Measurements from ENCODE around the gene GRIK3.

The GRIK3 gene

DNA sequence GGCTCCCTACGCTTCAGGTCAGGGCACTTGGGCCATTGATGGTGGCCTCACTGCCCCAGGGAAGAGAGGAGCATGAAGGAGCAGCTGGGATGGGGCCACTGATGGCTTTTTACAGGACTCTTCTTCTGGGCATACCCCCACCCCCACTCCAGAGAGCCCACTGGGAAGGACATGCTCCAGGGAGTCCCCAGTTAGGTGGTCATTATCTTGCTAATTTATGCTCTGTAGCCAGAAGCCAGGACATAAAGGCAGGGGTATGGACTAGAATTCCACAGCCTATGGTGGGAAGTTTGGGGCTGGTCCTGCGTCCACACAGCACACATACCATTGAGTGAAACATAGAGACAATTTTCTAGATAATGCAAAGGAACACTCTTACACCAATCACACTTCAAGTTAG is 8.8 kb upstream of the GRIK3 start:
- no peak for DNase-seq

DNA sequence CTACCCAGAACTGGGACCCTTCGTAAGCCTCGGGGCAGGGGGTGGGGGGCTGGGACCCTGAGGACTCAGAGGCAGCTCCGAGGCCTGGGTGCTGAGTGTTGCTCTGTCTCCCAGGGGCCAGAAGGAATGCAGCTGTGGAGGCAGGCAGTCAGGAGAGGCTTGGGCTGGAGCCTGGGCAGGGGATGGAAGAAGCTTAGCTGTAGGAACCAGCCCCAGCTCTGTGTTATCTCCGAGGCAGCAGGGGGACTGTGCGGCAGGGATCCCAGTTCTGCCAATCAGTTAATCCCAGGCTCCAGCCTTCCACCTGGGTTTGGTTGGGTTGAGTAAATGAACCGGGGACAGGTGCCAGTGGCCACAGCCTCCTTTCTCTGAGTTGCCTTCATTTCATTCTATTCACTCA is 8.2 kb upstream of the GRIK3 start:
- no peak for DNase-seq

DNA sequence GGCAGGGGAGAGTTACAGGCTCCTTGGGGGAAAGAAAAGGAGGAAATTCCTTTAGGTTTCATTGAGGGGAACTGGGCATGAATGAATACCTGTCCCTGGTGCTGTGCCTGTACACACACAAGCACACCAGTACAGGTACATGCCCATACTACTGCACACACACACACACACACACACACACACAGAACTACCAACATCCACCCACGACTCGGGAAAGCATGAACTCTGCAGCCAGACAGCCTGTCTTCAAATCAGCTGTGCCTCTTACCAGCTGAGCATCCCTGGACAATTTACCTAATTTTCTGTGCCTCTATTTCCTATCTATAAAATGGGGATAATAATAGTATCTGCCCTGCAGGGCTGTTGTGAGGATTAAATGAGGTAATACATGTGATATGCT is 7.2 kb upstream of the GRIK3 start:
- no peak for DNase-seq

DNA sequence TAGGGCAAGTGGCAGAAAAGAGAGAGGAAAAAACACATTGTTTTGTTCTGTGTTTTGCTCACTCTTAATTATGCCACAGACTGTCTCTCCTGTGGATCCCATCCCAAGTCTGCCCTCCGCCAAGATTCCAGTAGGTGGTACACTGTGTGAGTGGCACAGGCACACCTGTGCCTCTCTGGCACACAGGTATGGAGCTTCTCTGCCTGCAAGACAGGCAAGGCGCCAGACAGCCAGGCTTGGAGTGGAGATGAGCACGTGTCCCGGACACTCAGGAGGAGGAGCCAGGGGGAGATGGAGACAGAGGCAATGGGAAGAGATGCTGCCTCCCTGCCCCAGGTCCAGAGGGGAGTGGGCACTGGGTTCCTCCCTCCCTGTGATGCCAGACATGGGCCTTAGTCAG is 6.5 kb upstream of the GRIK3 start:
- peak in 2 of 14 donors; percentile 10 to 32 for DNase-seq

DNA sequence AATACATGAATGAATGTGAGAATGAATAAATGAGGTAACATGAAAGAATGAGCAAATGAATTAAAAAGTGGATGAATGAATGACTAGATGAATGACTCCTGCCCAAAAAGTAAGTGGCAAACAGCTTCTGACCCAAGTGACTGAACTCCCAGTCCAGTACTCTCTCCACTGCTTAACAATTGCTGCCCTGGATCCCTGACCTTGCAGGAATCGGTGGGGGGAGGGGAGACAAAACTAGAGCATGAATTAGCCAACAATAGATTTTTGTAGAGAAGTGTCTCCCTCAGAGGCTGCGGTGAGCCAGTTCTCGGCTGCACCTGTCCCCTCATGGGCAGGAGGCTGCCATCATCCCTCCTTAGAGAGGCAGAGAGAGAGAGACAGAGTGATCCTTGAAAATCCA is 5.9 kb upstream of the GRIK3 start:
- no peak for DNase-seq

DNA sequence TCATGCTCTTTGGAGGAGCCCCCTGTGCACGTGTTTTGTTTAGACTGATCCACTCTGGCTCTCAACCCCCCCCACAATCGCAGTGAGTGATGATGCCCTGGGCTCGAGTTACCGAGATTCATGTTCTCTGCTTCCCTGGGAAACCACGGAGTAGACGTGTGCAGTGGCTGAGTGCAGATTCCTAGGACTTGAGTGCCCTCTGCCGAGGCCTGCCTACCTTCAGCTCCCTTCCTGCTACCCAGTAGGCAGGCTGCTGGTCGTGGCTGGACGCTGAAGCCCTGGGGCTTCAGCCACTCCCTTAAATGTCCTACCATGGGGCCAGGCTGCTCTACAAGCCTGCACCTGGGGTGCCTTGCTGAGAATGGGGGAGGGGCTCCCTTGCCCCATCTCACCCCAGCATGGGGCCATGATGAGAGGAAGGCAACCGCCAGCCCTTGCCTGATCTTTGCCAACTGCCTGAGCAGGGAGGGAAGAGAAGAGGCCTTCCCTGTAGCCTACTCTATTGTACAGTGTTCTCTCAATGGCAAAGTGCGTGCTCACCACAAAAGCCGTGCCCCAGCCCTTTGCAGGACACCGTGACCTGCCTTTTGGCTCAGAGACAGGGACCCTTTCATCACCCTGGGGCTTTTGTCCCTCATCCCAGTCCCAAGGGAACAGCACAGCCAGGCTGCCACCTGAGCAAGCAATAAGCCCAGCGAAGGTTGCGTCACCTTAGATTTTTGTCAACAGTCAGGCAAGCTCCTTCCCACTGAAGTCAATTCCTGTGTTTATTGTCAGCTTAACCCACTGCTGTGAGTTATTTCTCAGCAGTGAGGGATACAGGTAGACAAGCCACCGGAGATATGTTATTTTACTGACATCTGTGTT is 4.1 kb upstream of the GRIK3 start:
- DNase-seq: peak in 12 of 14 donors; percentile 17 to 87 (median 61)

DNA sequence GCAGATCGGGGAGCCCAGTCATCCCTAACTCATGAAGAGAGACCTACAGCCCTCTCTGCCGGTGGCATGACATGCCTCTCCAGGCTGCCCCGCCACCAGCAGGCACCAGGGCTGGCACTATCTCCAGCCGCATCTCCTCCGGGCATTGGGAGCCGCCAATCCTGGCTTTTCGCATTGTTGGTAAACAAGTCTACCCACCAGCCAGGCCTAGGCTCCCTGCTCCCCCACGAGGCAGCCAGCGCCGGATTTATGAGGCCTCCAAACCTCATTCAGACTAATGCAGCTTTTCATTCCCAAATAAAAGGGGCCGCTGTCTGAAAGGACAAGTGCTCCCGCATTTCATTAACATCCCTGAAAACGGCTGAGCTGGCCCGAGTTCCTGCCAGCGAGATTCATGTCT is 3.4 kb upstream of the GRIK3 start:
- peak in 10 of 14 donors; percentile 19 to 87 (median 62) for DNase-seq

DNA sequence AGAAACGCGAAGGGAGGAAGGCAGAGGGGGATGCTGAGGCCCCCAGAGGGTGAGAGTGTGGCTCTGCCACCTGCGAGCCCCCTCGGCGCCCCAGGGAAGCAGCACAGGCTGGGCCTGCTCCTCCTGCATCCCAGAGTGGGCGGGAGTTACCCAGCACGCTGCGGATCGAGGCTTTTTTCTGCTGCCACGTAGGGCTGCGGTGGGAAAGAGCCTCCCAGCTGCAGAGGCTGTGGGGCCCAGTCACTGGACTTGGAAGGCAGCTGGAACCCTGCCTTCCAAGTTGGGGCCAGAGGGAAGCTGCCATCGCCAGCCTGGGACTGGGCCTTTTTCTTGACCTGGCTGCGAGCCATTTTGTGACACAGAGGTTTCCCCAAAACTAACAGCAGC is 2.3 kb upstream of the GRIK3 start:
- DNase-seq: peak in 6 of 14 donors; percentile 8 to 43 (median 12)

DNA sequence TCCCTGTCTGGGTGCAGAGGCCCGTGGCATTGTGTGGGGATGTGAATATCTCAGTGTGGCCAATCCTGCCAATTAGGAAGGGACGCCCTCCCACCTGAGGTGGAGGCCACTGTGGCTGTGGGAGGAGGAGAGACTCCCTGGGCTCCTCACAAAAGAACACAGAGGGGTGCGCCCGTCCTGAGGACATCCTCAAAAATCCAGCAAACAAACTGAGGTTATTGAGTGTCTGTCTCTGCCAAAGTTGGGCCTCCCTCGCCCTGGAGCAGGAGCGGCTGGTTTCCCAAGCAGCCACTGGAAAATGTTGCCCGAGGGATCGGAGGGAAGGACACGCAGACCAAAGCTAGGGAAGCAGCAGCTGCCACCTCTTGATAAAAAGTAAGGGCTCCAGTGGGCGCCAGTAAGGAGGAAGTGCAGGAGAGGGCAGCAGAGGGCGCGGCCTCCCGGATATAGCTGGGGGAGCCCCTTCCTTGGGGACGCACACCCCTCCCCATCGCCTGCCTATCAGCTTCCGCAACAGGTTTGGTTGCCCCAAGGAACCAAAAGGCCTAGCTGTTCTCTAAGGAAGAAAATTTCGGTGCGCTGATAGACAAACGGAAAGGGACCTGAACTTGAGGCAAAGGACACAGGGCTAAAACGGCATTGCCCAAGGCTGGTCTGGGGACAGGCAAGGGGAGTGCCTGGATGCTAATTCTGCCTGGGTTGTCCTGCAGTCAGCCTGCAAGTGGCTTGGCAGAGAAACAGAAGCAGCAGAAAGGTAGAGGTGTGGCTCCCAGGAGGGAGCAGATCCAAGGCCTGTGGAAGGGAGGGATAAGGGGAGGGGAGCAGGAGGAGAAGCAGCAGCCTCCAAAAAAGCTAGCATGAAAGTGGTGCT is 1.7 kb upstream of the GRIK3 start:
- DNase-seq: no peak

DNA sequence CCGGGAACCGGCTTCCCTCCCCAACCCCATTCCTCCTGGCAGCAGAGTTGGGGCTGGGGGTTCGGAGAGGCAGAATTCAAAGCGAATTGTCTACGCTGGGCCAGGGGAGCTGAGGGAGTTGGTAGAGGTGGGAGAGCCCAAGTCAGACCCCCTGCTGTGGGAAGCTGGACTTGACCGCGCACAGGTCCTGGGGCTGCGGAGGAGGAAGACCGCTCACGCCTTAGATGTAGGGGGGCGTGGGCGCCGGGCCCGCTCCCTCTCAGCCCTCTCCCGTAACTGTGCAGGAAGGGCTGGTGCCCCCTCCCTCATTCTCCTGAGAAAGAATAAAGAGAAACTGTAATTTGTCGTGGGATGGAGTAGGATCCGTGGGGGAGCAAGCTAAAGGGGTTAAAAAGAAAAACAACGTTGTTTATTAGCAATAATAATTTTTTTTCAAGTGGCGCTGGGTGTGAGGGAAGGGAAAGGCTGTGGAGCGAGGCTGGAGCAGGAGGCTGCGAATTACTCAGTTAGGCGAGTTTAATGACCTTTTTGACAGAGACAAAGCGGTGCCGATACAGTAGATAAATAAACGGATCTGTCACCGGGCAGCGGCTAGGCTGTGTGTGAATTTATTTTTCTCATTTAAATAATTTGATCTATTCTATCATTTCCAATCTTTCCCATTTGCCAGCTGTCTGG is 838 bp upstream of the GRIK3 start:
- no peak for DNase-seq

DNA sequence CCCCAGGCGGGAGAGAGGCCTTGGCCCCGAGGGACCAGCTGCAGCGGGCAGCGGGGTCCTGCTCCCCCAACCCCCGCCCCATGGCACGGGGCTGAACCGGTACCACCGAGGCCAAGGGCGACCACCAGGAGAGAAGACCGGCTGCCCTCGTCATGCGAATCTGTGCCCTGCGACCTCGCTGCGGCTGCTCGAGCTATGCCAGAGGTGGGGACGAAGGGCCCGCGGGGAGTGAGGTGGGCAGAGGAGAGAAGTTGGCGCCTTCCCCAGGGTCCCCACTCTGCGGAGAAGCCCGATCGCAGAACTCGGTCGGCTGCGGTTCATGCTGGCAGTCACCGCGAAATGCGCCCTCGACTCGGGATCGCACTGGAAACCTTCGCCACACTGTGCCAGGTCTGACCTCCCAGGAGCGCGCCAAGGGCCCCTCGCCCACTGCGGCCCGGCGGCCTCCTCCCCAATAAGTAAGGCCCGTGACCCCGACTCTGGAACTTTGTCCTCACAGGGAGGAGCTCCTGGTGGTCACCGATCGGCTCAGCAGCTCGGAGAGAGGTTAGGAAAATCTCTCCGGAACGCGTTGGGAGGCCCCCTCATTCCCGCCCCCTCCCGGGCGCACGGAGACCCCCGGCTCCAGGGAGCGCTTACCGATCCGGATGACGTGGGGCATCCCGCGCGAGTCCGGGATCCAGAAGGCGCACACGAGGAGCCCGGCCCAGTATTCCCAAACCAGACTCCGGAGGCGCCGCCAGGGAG is 787 bp downstream of the GRIK3 start:
- DNase-seq: no peak

DNA sequence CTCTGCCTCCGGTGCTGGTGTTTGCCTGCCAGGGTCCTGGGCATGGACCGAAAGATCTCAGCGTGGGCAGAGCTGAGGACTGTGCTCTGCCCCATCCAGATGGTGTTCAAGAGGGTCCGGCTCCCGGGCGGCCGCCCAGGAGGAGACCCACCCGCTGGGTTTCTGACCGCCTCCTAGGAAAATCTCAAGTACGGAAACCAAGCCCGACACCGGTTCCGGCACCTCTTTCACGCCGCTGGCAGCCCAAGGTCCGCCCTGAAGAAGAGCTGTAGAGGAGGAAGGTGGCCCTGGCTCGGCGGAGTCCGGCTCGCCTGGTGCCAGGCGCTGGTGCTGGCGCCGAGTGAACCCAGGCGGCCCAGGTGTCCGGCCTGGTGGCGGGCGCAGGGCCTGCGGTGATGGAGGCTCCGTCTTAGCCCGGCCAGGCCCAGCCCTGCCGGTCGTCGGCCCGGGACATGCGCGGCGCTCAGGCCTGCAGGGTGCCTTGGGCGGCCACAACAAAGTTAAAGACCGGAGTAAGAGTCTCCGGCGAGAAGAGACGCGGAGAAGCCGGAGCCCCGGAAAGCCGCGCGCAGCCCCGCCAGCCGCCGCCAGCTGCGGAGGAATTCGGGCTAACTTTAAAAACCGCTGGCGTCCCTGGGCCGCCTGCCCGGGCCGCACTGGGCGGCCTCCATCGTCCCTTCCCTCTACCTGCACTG is 1.5 kb downstream of the GRIK3 start:
- DNase-seq: no peak

DNA sequence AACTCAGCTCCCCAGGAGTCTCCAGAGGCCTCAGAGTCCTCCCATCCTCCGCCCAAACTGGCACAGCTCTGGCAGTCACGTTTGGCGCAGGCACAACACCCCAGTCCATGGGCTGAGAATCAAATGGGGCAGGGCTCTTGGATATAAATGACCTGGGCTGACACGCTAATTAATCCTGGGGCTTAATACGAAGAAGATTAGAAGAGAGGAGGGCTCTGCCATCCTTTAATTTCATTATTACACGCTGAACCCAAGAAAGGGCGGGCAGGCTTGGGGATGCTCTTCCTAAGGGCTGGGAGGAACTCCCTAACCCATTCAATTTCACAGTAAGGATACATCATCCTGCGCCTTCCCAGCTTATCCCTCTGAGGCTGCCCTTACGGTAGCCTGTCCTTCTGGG is 2.4 kb downstream of the GRIK3 start:
- DNase-seq: no peak

DNA sequence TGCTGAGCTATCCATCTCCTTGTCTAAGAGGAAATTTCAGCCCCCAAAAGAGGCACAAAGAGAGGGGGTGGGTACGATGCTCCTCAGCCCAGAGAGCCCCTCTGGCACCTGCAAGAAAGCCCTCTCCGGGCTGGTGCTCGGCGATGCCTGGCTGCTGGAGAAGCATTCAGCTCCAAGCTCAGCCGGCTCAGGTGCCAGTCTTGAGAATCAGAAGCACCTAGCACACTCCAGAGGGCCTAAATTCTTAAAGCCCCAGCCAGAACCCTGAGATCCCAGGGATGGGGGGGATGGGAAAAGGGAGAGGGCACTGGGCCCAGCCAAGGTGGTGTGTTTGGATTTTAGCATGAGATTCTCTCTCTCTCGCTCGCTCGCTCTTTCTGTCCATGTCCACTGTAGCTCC is 2.9 kb downstream of the GRIK3 start:
- no peak for DNase-seq

DNA sequence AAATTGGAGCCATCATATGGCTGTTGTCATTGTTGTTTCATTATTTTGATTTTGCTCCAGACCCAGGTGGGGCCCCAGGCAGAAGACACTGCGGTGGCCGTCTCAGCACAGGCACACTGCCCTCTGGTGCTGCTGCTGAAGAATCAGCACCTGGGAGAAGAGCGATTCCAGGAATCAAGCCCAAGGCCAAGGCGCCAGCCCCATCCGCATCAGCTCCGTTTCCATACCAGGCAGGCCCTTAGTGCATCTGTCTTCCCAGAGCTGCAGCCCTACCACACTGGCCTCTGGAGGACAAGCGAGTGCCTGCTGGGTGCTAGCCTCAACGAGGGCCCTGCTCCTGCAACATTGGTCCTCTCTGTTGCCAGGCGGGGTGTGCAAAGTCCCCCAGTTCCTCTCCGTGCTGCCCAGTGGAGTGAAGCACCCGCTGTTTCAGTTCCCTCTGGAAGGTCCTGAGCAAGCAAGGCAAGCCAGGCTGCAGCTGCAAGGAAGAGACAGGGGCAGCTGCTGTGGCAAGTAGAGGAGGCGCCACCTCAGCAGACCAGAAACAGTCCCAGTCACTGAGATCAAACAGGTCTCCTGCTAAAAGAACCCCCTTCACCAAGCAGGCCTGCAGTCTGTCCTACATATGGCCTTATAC is 5.2 kb downstream of the GRIK3 start:
- DNase-seq: no peak

DNA sequence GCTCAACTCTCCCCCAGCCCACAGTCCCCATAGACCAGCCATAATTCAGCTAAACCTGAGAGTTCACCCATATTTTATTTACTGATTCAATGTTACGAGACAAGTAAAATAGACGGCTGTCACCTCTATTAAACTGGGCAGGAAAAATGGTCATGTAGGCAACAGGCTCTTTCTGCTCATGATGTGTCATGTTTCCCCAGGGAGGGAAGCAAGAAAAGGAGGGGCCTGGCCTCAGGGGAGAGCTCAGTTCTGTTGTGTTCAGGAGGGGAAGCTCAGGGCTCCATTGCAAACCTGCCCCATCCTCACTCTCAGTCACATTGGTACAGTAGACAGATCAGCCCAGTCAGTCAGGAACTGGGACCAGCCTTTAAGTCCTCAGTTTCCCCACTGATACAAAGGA is 12.8 kb downstream of the GRIK3 start:
- no peak for DNase-seq

DNA sequence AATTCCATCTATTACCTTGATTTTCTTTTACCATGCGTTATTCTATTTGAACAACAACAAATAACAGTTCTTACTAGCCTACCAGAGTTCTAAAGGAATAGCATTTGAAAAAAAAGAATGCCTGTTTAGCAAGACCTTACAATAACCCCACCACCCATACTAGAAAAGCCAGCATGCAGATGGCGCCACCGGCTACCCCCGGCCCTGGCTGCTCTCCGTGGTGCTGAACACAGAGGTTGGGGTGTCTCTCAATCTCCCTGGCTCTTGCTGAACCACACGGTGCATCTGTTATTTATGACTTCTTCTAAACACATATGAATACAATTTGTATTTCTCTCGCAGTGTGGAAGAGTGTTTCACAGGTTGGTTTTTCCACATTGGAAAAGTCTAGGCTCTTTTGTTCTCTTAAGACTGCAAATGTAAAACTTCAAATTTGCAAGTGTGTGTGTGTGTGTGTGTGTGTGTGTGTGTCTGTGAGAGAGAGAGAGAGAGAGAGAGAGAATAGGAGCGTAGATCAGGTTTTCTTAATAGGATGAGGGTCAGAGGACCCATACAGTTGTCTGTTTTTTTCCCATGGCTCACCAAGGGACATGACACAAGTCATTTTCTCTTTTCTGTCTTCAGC is 13.6 kb downstream of the GRIK3 start:
- DNase-seq: peak in 1 of 14 donors; percentile 2

DNA sequence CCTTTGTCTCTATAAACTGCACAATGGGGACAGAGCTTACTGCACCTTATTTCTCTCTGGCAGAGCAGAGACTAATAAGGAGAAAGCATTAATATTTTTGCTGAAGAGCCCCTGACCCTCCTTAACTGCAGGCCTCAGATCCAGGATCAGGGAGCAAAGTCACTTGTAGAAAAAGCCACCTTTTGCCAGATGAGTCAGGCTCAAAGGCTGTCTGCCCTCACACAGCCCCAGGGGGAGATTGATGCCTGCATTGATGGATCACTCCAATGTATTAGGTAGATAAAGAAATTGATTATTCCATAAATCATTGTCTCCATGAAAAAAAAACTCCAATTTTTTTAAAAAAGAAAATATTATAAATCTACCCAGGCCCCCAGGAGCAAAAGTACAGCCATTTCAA is 15.8 kb downstream of the GRIK3 start:
- no peak for DNase-seq

DNA sequence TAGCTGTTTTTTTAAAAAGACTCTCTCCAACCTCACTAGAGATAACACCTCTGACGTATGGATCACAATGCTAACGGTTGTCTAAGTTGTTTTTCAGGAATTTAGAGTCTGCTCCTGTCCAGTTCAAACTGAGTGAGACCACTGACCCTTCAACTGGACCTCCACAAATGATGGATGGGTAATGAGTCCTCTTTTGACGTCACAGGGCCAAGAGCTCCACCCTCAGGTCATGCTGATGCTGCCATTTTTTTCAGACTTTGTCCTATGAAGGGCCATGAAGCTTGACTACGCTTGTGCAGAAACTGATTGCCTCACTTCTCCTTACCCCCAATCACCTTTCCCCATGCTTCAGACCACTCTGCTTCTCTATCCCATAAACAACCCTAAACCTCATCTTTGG is 16.6 kb downstream of the GRIK3 start:
- no peak for DNase-seq

DNA sequence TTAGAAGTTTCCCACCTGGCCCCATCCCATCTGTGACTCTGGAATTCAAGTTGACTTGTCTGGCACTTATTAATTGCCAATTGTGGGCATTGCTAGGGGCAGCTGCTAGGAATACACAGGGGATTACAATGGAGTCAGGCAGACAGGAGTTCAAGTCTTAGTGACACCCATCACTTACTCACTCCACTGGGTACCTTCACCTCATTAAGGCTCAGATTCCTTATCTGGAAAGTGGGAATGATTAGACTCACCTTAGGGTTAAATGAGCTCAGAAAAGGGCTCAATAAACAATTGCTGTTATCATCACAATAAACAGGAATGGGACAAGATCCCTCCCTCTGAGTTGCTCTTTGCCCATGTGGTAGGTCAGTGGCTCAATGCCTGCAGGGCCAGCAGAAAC is 18.2 kb downstream of the GRIK3 start:
- no peak for DNase-seq

DNA sequence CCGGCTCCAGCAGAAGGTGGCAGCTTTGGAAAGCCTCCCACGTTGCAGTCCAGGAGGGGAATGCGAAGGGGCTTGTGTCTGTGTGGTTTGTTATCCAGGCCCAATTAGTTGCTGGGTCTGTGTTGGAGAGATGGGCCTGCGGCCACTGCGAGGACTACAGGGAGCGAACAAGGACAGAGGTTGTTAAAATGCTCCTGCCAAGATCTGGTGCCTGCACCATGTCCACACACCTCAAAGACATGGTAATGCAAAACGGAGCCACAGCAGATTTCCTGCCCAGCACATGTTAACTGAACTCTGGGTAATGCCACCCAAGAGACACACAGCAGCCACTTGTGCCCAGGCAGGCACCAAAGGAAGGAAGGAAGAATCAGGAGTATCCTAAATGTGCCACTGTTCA is 18.6 kb downstream of the GRIK3 start:
- no peak for DNase-seq

Measured in C1 segment of cervical spinal cord (tissue), 14 donors.